Measurements from ENCODE around the gene SORCS2. TPM values are rescaled to one million over a fixed set of nuclear protein-coding genes. Genes with fewer than 3 reads are reported as not detected.

The SORCS2 gene
- total and polyA plus RNA-seq, 2 of the 8 experiments (the other 6 are each of a cell fraction or from before 2014, with no cell fraction given) = 0.36 to 1.8 TPM

DNA sequence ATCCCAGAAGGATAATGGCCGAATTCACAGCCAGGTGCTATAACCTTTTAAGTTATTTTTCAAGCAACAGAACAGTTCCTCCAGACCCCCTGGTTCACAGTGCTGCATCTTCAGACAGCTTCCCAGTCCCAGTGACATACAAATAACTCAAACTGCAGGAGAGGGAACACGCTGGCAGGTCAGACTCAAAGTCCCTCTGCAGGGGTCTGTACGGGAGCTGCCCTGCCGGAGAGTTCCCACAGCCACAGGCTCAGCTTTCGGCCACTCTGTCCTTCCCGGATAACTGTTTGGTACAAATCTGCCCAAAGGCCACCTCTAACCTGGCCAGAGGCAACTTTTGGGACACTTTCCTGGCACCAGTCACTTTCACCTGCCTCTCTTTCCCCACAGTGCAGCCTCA is 517.1 kb downstream of the SORCS2 start:
- Histone ChIP-seq H2BK5ac (ENCODE audit: low read depth, low read length) (no peak overlapping the region), H3K4me3 (ENCODE audit: extremely low read depth in 1 of 4, insufficient read depth in 2 of 4, low read depth in 3 of 4, low read length in 4 of 4) (no peak overlapping the region), H3K27ac (ENCODE audit: low read depth, low read length) (no peak overlapping the region), H3K9ac (replicated peaks in 1 of 4; ENCODE audit: extremely low read depth in 1 of 4, low read depth in 3 of 4, low read length in 3 of 4) (no peak overlapping the region), H3K4me2 (ENCODE audit: insufficient read depth in 1 of 2, low read depth in 2 of 2, low read length in 2 of 2) (no peak overlapping the region), H2AK5ac (ENCODE audit: low read depth, low read length) (no peak overlapping the region), H3K4ac (replicated peaks; ENCODE audit: insufficient read length, low read depth, low read length) (no peak overlapping the region), H3K56ac (replicated peaks; ENCODE audit: insufficient read length, low read depth, low read length) (no peak overlapping the region), H2BK20ac (ENCODE audit: low read length) (no peak overlapping the region), H3K9me3 (ENCODE audit: insufficient read depth in 2 of 2, low read depth in 1 of 2, low read length in 1 of 2) (no peaks in the 10 kb centered on the region; a peak in 1 of 4 replicates), H4K20me1 (replicated peaks in 1 of 2; ENCODE audit: control insufficient read depth in 1 of 2, insufficient read depth in 2 of 2, low read length in 2 of 2) (no peaks in the 10 kb centered on the region), H2BK15ac (ENCODE audit: low read length) (no peak overlapping the region), H3K4me1 (replicated peaks in 1 of 4; ENCODE audit: control insufficient read depth in 3 of 4, insufficient read depth in 4 of 4, low read length in 3 of 4) (peaks cover 0 to 3% (median 0%) of the 10 kb centered on the region in 4 experiments; a peak in 3 of 7 replicates), H4K5ac (ENCODE audit: insufficient read length, low read depth, low read length) (no peak overlapping the region), H4K8ac (ENCODE audit: extremely low read depth, insufficient read depth, low read length) (no peak overlapping the region), H2AFZ (ENCODE audit: low read length) (no peak overlapping the region), H4K91ac (replicated peaks; ENCODE audit: insufficient read length, low read length) (no peak overlapping the region), H2BK120ac (replicated peaks; ENCODE audit: low read depth, low read length) (no peak overlapping the region), H3K27me3 (replicated peaks in 1 of 4; ENCODE audit: control insufficient read depth in 3 of 4, extremely low read depth in 1 of 4, insufficient read depth in 3 of 4, low read length in 3 of 4) (no peaks in the 10 kb centered on the region), H3K36me3 (ENCODE audit: control insufficient read depth in 2 of 4, insufficient read depth in 4 of 4, low read length in 3 of 4) (no peaks in the 10 kb centered on the region), H3K23me2 (ENCODE audit: low read depth, low read length) (no peaks in the 10 kb centered on the region; the same call in 1 of the 2 replicates), H3K14ac (ENCODE audit: insufficient read length) (no peak overlapping the region), H3K79me1 (ENCODE audit: low read depth, low read length) (no peaks in the 10 kb centered on the region), H3K79me2 (ENCODE audit: control insufficient read depth in 1 of 2, insufficient read depth in 2 of 2, low read length in 2 of 2) (no peaks in the 10 kb centered on the region), H3K23ac (ENCODE audit: insufficient read length) (no peak overlapping the region), H3K18ac (ENCODE audit: extremely low read depth, low read length) (no peak overlapping the region), H2BK12ac (ENCODE audit: low read depth, low read length) (no peak overlapping the region)
- ChIA-PET CTCF (ENCODE audit: partially characterized antibody) (interaction anchor here (1.0 to 1.1 kb wide), 3 partner anchors 8 to 466 kb away, joined by 3 to 4 read pairs (median 3); no protein-coding TSS in a partner anchor), POLR2A (ENCODE audit: partially characterized antibody) (no interaction called here)
- no peak for FAIRE-seq
- no peak for DNase-seq (ENCODE audit: low read depth in 1 of 2, low spot score in 2 of 2)
- WGBS, 2 experiments (ENCODE audit: extremely low coverage in 1 of 2, insufficient coverage in 1 of 2, insufficient read length in 1 of 2, insufficient replicate concordance in 2 of 2, low coverage in 1 of 2, low lambda C conversion rate in 2 of 2, missing lambda C conversion rate in 1 of 2) = 84% methylated on average over 6 of the region's 6 CpGs; no CpG with 5 or more reads in 1 of the 2 experiments
- TF ChIP-seq BCL11A (IDR thresholded peaks at IDR 0.05; ENCODE audit: low read depth in 2 of 2, low read length in 2 of 2) (no peak), RNF2 (IDR thresholded peaks at IDR 0.05; ENCODE audit: borderline replicate concordance, low read depth, low read length, missing control alignments, poor library complexity, severe bottlenecking) (no peak)
